ENCODE measurements around the gene CTRB1. TPM values are rescaled to one million over a fixed set of nuclear protein-coding genes. Genes with fewer than 3 reads are reported as not detected.

CTRB1 gene
- total and polyA plus RNA-seq, 2 of the 13 experiments (the other 11 are each of a cell fraction or from before 2014, with no cell fraction given) = not detected

DNA sequence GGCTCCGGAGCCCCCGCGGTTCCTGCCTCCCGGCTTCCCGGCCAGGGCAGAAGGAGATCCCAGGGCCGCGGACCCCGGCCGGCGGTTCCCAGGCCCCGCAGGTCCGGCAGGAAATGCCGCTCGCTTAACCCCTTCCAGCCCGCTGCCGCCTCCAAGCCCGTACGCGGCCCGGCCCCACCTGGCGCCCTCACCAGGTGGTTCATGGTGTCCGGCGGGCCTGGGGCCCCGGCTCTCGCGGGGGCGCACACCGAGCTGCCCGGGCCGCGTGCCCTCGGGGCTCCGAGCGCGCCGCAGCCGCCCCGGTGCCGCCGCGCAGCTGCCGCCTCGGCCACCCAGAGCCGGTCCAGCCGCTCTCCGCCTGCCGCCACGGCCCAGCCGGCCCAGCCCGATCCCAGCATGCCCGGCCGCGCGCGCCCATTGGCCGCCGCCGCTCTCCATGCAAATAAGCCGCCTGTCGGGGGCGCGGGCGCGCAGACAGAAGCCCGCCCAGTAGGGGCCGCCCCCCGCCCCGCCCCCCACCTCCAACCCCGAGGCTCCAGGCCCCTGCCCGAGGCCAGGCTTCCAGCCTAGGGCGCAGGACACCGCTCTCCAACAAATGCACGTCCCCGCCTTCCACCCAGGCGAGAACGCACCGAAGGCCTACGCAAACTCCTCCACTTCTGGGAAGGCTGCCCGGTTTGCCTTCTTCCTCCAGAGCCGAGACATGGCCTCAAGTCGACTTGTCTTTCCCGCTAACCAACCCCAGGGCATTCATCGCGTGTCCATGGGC is 32.7 kb downstream of the CTRB1 start, which contains the start of gene BCAR1 (continued):
- TF ChIP-seq ZEB1 (IDR thresholded peaks at IDR 0.05; ENCODE audit: insufficient replicate concordance, low read depth) (no peak), KDM5A (IDR thresholded peaks at IDR 0.05; ENCODE audit: borderline replicate concordance, low read length) (no peak), ZSCAN22 (CRISPR knock-in tag; IDR thresholded peaks at IDR 0.05) (0 out of 2 replicates have a peak, but pooled peaks have one; percentile 16), ARNT (IDR thresholded peaks at IDR 0.05) (no peak), TCF7L2 (IDR thresholded peaks at IDR 0.05; ENCODE audit: low read depth, low read length) (no peak), NFIB (CRISPR knock-in tag; IDR thresholded peaks at IDR 0.05; ENCODE audit: borderline replicate concordance) (no peak), CSRNP1 (CRISPR knock-in tag; IDR thresholded peaks at IDR 0.05) (no peak), KAT8 (CRISPR knock-in tag; IDR thresholded peaks at IDR 0.05) (no peak), POLR2AphosphoS5 (IDR thresholded peaks at IDR 0.05; ENCODE audit: low read depth, low read length) (peak; percentile 46; the same call in 1 of the 2 replicates), KLF13 (CRISPR knock-in tag; IDR thresholded peaks at IDR 0.05) (no peak), CCAR2 (optimal IDR thresholded peaks at IDR 0.05; ENCODE audit: low read depth, low read length) (no peak), RAD51 (IDR thresholded peaks at IDR 0.05; ENCODE audit: borderline replicate concordance) (no peak), TRAFD1 (CRISPR knock-in tag; IDR thresholded peaks at IDR 0.05; ENCODE audit: borderline replicate concordance) (no peak), ZBTB2 (CRISPR knock-in tag; IDR thresholded peaks at IDR 0.05; ENCODE audit: low read depth) (no peak; the same call in 1 of the 2 replicates), ZNF441 (CRISPR knock-in tag; IDR thresholded peaks at IDR 0.05; ENCODE audit: borderline replicate concordance) (peak; percentile 87; the same call in 1 of the 2 replicates), ZNF629 (CRISPR knock-in tag; conservative IDR thresholded peaks at IDR 0.05) (no peak), FUBP1 (CRISPR knock-in tag; IDR thresholded peaks at IDR 0.05; ENCODE audit: borderline replicate concordance) (no peak), SMARCC2 (IDR thresholded peaks at IDR 0.05) (no peak), CEBPB (IDR thresholded peaks at IDR 0.05; ENCODE audit: borderline replicate concordance, low read depth, low read length) (no peak)
- TF ChIP-seq, protein P1, sequence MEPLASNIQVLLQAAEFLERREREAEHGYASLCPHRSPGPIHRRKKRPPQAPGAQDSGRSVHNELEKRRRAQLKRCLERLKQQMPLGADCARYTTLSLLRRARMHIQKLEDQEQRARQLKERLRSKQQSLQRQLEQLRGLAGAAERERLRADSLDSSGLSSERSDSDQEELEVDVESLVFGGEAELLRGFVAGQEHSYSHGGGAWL (CRISPR knock-in tag; IDR thresholded peaks at IDR 0.05) = no peak
- TF ChIP-seq, protein P2, sequence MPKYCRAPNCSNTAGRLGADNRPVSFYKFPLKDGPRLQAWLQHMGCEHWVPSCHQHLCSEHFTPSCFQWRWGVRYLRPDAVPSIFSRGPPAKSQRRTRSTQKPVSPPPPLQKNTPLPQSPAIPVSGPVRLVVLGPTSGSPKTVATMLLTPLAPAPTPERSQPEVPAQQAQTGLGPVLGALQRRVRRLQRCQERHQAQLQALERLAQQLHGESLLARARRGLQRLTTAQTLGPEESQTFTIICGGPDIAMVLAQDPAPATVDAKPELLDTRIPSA (CRISPR knock-in tag; IDR thresholded peaks at IDR 0.05; ENCODE audit: borderline replicate concordance) = no peak
